Measurements from ENCODE around the gene CHD2.
"Not testable (repeated sequence)": the region's sequence is repeated elsewhere in the genome, so short reads cannot be mapped to it uniquely, and the experiment has no call there.

CHD2 gene

DNA sequence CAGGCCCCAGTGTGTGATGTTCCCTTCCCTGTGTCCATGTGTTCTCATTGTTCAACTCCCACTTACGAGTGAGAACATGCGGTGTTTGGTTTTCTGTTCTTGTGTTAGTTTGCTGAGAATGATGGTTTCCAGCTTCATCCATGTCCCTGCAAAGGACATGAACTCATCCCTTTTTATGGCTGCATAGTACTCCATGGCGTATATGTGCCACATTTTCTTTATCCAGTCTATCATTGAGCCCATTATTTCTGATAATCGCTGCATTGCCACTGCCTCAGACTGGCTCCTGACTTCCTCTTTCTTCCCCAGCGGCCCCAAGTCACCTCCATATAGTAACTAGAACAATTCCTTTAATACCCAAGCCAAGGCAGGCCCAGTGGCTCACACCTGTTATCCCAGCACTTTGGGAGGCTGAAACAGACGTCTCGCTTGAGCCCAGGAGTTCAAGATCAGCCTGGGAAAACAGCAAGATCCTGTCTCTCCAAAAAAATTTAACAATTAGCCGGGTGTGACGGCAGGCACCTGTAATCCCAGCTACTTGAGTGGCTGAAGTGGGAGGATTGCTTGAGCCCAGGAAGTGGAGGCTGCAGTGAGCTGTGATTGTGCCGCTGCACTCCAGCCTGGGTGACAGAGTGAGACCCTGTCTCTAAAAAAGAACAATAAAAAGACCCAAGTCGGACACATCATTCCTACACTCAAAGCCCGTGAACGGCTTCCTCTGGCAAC is 139.6 kb downstream of the CHD2 start:
- not testable (repeated sequence) for H3K27me3 ChIP-seq (ENCODE audit: control insufficient read depth, insufficient read depth, low read length); H3K4me1 ChIP-seq (ENCODE audit: control insufficient read depth, insufficient read depth, low read length); H3K4me3 ChIP-seq (ENCODE audit: low read depth, low read length); H3K27ac ChIP-seq (ENCODE audit: low read depth, low read length); H3K9me3 ChIP-seq (ENCODE audit: control insufficient read depth, insufficient read depth, low read length); H3K9ac ChIP-seq (ENCODE audit: low read depth, low read length)
- peaks cover 10% of the 10 kb centered on the region for H3K36me3 ChIP-seq (ENCODE audit: control insufficient read depth, insufficient read depth, low read length)

DNA sequence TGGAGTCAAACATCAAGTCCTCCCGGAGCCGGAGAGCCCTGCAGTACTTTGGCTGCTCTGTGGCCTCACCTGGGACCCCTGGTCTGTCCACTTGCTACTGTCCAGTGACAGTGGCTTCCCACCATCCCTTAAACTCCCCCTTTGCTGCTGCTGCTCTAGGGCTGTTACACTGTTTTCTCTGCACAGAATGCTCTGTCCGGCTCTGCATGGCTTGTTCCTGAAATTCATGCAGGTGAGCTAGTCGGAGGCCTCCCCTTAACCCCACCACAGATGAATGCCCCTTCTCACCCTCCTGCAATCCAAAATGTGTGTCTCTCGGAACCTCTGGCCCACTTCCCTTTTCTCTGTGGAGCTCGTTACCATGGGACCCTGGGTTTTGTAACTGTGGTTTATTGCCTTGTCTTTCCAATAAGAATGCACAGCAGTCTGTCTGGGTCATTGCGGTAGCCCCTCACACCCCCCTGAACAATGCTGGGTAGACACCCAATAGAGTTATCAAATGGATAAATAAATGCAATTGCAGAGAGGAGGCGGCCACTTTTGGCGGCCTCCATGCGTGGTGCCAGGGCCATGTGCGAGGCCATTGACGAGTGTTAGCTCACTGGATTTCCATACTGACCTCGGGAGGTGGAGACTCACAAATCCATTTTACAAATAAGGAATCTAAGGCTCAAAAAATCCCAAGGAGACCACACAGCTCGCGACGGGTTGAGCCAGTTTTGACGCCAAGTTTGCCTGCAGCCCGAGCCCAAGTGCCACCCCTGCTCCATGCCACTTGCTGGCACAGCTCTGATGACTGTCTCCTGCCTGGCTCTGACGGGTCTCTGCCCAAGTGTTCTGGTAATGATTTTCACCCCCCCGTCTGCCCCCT is 140.4 kb downstream of the CHD2 start:
- Histone ChIP-seq H3K4me3 (ENCODE audit: low read depth, low read length) (no peak overlapping the region), H3K27me3 (ENCODE audit: control insufficient read depth, insufficient read depth, low read length) (no peaks in the 10 kb centered on the region), H3K36me3 (ENCODE audit: control insufficient read depth, insufficient read depth, low read length) (peaks cover 18% of the 10 kb centered on the region), H3K27ac (ENCODE audit: low read depth, low read length) (no peak overlapping the region), H3K4me1 (ENCODE audit: control insufficient read depth, insufficient read depth, low read length) (no peaks in the 10 kb centered on the region), H3K9me3 (ENCODE audit: control insufficient read depth, insufficient read depth, low read length) (no peaks in the 10 kb centered on the region), H3K9ac (ENCODE audit: low read depth, low read length) (no peak overlapping the region)

DNA sequence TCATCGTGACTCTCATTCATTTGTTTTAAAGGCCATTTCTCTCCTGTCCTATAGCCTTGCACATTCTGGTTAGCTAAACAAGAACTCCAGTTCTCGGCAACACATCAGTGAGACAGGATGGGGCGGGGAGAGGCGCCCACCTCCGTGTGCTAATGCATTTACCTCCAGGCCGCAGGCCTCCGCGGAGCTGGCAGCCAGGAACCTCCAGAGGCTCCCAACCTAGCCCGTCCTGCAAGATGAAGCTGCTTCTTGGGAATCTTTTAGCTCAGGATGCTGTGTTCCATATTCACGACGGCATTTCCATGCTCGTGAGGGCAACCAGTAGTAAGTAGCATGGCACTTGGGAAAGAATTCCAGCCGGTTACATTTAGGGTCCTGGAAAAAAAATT is 141.0 kb downstream of the CHD2 start:
- Histone ChIP-seq H3K36me3 (ENCODE audit: control insufficient read depth, insufficient read depth, low read length) (peaks cover 25% of the 10 kb centered on the region), H3K4me3 (ENCODE audit: low read depth, low read length) (no peak overlapping the region), H3K27me3 (ENCODE audit: control insufficient read depth, insufficient read depth, low read length) (no peaks in the 10 kb centered on the region), H3K9ac (ENCODE audit: low read depth, low read length) (no peak overlapping the region), H3K4me1 (ENCODE audit: control insufficient read depth, insufficient read depth, low read length) (no peaks in the 10 kb centered on the region), H3K9me3 (ENCODE audit: control insufficient read depth, insufficient read depth, low read length) (no peaks in the 10 kb centered on the region), H3K27ac (ENCODE audit: low read depth, low read length) (no peak overlapping the region)

DNA sequence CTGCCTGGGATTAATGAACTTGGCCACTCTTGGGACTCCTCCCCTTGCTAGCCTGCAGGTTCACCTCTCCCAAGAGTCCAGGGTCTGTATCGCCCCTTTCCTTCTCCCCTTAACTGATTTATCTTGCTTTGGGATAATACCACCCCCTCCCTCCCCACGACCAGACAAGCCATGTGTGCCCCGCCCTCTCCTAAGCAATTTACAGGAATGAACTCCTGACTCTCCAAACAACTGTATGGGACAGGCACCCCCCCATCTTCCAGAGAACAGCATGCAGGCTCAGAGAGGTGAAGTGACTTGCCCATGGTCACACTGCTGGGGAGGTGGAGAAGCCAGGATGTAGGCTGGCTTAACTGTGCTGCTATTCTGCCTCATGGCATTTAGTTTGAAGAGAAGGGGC is 142.1 kb downstream of the CHD2 start:
- Histone ChIP-seq H3K9ac (ENCODE audit: low read depth, low read length) (no peak overlapping the region), H3K27ac (ENCODE audit: low read depth, low read length) (no peak overlapping the region), H3K36me3 (ENCODE audit: control insufficient read depth, insufficient read depth, low read length) (peaks cover 35% of the 10 kb centered on the region), H3K9me3 (ENCODE audit: control insufficient read depth, insufficient read depth, low read length) (no peaks in the 10 kb centered on the region), H3K4me1 (ENCODE audit: control insufficient read depth, insufficient read depth, low read length) (no peaks in the 10 kb centered on the region), H3K4me3 (ENCODE audit: low read depth, low read length) (no peak overlapping the region), H3K27me3 (ENCODE audit: control insufficient read depth, insufficient read depth, low read length) (no peaks in the 10 kb centered on the region)

DNA sequence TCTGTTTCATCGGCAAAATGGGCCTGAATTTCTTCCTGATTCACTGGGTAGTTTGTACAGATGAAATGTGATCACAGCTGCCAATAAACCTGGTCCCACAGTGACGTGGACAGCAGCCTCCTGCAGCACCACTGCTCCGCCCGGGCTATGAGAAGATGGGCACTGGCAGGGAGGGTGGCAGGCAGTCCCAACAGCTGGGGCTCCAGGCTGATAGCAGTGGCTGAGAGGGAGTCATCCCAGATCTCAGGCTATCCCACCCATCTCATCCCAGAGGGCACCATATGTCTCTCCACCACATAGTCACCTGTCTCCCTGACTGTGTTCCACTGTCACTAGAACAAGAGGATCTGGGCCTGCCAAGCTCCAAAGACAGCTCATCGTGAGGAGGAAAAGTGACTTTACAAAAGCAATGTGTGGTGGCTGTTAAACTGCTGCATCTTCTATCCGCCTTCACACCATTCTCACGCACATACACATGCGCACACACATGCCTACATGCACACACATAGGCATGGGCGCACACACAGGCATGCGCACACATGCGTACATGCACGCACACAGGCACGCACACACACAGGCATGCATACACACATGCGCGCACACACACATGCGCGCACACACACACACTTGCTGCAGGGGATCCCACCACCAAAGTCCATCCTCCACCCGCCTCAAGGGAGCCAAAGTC is 142.7 kb downstream of the CHD2 start:
- Histone ChIP-seq H3K27me3 (ENCODE audit: control insufficient read depth, insufficient read depth, low read length) (no peaks in the 10 kb centered on the region), H3K36me3 (ENCODE audit: control insufficient read depth, insufficient read depth, low read length) (peaks cover 40% of the 10 kb centered on the region), H3K9me3 (ENCODE audit: control insufficient read depth, insufficient read depth, low read length) (no peaks in the 10 kb centered on the region), H3K27ac (ENCODE audit: low read depth, low read length) (no peak overlapping the region), H3K9ac (ENCODE audit: low read depth, low read length) (no peak overlapping the region), H3K4me1 (ENCODE audit: control insufficient read depth, insufficient read depth, low read length) (no peaks in the 10 kb centered on the region), H3K4me3 (ENCODE audit: low read depth, low read length) (no peak overlapping the region)

DNA sequence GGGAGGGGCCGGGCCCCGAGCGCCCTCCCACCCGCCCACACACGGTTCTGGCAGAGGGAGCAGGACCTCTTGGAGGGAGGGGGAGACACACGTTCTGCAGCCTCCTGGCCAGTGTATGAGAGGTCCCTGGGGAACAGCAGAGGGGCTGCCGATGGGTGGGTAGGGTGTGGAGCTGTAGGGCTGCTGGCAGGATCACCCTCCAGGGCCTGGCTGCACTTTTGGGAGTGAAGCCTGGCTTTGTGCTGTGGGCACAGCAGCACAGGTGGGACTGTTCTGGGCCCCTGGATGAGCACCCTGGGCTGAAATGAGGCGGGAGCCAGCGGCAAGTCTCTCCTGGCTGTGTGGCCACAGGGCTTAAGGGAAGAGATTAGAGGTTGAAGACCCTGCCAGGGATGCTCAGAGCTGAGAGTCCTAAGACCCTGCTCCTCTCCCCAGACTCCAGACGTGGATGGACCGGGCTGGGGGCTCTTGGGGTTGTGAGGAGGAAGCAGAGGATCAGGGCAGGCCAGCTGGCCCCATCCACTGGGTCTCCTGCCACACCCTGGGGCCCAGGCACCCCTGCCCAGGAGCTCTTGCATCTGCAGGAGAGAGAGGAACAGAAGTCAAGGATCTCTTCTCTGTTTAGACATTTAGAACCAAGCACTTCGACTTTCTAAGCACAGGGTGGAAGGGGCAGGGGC is 143.6 kb downstream of the CHD2 start:
- H3K27ac ChIP-seq (ENCODE audit: low read depth, low read length) = no peak overlapping the region
- peaks cover 49% of the 10 kb centered on the region for H3K36me3 ChIP-seq (ENCODE audit: control insufficient read depth, insufficient read depth, low read length)
- no peaks in the 10 kb centered on the region for H3K4me1 ChIP-seq (ENCODE audit: control insufficient read depth, insufficient read depth, low read length)
- H3K4me3 ChIP-seq (ENCODE audit: low read depth, low read length) = no peak overlapping the region
- H3K27me3 ChIP-seq (ENCODE audit: control insufficient read depth, insufficient read depth, low read length) = no peaks in the 10 kb centered on the region
- no peak overlapping the region for H3K9ac ChIP-seq (ENCODE audit: low read depth, low read length)
- H3K9me3 ChIP-seq (ENCODE audit: control insufficient read depth, insufficient read depth, low read length) = no peaks in the 10 kb centered on the region

DNA sequence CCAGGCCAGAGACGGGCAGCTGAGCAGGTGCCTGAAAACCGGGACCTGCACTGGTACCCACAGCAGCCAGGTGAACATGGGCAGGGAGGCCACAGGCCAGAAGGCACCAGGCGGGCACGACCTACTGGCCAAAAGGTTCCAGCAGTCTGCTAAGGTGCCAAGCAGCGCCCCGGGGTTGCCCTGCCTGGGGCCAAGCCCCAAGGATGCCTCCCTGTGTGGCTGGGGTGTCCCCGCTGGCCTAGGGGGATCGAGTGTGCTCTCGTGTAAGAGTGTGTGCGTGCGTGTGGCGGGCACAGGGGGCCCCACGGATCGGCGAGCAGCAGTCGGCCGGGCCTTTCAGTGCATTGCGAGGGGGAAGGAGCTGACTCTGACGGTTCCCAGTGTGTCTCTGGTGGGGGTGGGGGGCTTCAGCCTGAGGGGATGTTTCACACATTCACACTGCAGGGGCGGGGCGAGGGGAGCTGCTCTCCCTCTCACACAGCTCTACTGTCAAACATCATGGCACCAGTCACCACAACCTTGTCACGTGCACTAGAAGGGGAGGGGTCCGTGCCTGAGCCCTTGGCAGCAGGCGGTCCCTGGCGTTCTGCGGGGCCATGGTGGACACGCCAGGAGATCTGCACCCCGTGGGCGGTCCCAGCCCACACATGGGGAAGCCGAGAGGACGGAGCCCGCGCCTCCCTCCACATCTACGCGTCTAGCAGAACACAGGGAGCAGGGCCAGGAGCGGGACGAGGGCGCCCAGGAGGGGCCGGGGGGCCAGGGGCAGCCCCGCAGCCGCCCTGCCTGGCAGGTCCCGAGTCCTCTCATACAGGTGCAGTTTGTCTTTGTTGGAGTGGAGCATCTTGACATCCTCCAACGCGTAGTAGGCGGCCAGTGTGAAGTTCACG is 144.4 kb downstream of the CHD2 start:
- no peak overlapping the region for H3K4me3 ChIP-seq (ENCODE audit: low read depth, low read length)
- no peaks in the 10 kb centered on the region for H3K9me3 ChIP-seq (ENCODE audit: control insufficient read depth, insufficient read depth, low read length)
- H3K9ac ChIP-seq (ENCODE audit: low read depth, low read length) = no peak overlapping the region
- H3K27ac ChIP-seq (ENCODE audit: low read depth, low read length) = no peak overlapping the region
- no peaks in the 10 kb centered on the region for H3K27me3 ChIP-seq (ENCODE audit: control insufficient read depth, insufficient read depth, low read length)
- peaks cover 57% of the 10 kb centered on the region for H3K36me3 ChIP-seq (ENCODE audit: control insufficient read depth, insufficient read depth, low read length)
- H3K4me1 ChIP-seq (ENCODE audit: control insufficient read depth, insufficient read depth, low read length) = no peaks in the 10 kb centered on the region

DNA sequence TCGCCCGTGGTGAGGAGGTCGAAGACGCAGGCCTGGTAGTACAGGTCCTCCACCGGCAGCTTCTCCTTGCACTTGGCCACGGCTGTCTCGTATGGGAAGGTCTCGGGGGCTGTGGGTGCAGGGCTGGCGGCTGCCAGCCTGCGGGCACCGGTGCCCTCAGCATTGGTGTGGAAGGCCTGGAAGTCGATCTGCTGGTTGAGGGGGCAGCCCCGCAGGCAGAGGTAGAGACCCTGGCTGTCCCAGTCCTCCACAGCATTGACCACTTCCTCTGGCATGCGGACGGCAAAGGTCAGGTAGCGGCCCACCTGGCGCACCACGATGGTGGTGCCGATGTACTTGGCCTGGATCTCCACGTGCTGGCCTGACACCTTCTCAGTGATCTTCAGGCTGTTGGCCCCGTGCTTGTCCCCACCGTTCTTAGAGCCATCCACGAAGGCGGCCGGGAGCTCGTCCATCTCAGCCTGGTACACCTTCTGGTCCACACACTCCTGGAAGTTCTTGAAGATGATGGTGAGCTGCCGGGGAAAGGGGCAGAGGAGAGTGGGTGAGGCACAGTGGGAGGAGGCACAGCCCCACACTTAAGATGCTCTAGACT is 145.2 kb downstream of the CHD2 start:
- H3K27me3 ChIP-seq (ENCODE audit: control insufficient read depth, insufficient read depth, low read length) = no peaks in the 10 kb centered on the region
- H3K9me3 ChIP-seq (ENCODE audit: control insufficient read depth, insufficient read depth, low read length) = no peaks in the 10 kb centered on the region
- no peak overlapping the region for H3K4me3 ChIP-seq (ENCODE audit: low read depth, low read length)
- peaks cover 65% of the 10 kb centered on the region for H3K36me3 ChIP-seq (ENCODE audit: control insufficient read depth, insufficient read depth, low read length)
- no peak overlapping the region for H3K27ac ChIP-seq (ENCODE audit: low read depth, low read length)
- no peaks in the 10 kb centered on the region for H3K4me1 ChIP-seq (ENCODE audit: control insufficient read depth, insufficient read depth, low read length)
- no peak overlapping the region for H3K9ac ChIP-seq (ENCODE audit: low read depth, low read length)

DNA sequence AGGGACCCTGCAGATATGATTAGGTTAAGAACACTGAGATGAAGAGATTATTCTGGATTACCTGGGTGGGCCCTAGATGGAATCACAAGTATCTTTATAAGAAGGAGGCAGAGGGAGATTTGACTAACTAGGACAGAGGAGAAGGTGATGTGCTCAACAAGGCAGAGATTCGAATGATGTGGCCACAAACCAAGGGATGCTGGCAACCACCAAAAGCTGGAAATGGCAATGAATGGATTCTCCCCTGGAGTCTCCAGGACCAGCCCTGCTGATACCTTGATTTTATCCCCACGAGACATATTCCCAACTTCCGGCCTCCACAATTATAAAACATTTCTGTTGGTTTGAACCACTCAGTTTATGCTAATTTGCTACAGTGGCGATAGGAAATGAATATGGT is 146.0 kb downstream of the CHD2 start:
- Histone ChIP-seq H3K4me1 (ENCODE audit: control insufficient read depth, insufficient read depth, low read length) (no peaks in the 10 kb centered on the region), H3K36me3 (ENCODE audit: control insufficient read depth, insufficient read depth, low read length) (peaks cover 73% of the 10 kb centered on the region), H3K27ac (ENCODE audit: low read depth, low read length) (no peak overlapping the region)

DNA sequence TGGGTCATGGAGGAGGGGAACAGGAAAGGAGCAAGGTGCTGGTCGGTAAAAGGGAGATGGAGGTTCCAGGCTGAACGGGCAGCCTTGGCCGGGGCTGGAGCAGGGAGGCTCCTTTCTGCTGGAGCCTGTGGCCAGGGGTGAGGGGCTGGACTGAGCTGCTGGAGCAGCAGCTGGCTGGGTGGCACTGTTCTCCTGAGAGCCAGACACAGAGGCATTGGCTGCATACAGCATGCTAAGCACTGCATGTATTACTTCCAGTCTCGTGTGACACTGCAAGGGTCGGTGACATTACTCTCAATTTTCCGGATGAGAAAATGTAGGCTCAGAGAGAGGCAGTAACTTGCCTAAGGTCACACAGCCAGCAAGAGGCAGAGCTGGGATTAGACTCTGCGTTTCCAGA is 146.6 kb downstream of the CHD2 start:
- Histone ChIP-seq H3K27ac (ENCODE audit: low read depth, low read length) (no peak overlapping the region), H3K9me3 (ENCODE audit: control insufficient read depth, insufficient read depth, low read length) (no peaks in the 10 kb centered on the region), H3K36me3 (ENCODE audit: control insufficient read depth, insufficient read depth, low read length) (peaks cover 79% of the 10 kb centered on the region), H3K4me1 (ENCODE audit: control insufficient read depth, insufficient read depth, low read length) (no peaks in the 10 kb centered on the region), H3K4me3 (ENCODE audit: low read depth, low read length) (no peak overlapping the region), H3K9ac (ENCODE audit: low read depth, low read length) (no peak overlapping the region), H3K27me3 (ENCODE audit: control insufficient read depth, insufficient read depth, low read length) (no peaks in the 10 kb centered on the region)

More for the DNA sequence above, 146.0 kb downstream of the CHD2 start:
- H3K4me3 ChIP-seq (ENCODE audit: low read depth, low read length) = no peak overlapping the region
- no peaks in the 10 kb centered on the region for H3K9me3 ChIP-seq (ENCODE audit: control insufficient read depth, insufficient read depth, low read length)
- no peaks in the 10 kb centered on the region for H3K27me3 ChIP-seq (ENCODE audit: control insufficient read depth, insufficient read depth, low read length)
- no peak overlapping the region for H3K9ac ChIP-seq (ENCODE audit: low read depth, low read length)

All from HUES48 (cell line).